Kasumi-1 (cell line): ENCODE data around the gene STON2.

Source experiments
- DNase-seq, 2 experiments: peaks; one replicate each; lab custom pipeline; 2025; lab: John Stamatoyannopoulos, UW

The STON2 gene

GRCh38 chr14:81332725-81333124 is 67.4 kb downstream of the STON2 start:
- no peak for DNase-seq

- no peak for DNase-seq
Observed at GRCh38 chr14:81331229-81332021, 68.7 kb downstream of the STON2 start.

GRCh38 chr14:81330619-81331122 is 69.5 kb downstream of the STON2 start:
- DNase-seq, result no peak

DNA sequence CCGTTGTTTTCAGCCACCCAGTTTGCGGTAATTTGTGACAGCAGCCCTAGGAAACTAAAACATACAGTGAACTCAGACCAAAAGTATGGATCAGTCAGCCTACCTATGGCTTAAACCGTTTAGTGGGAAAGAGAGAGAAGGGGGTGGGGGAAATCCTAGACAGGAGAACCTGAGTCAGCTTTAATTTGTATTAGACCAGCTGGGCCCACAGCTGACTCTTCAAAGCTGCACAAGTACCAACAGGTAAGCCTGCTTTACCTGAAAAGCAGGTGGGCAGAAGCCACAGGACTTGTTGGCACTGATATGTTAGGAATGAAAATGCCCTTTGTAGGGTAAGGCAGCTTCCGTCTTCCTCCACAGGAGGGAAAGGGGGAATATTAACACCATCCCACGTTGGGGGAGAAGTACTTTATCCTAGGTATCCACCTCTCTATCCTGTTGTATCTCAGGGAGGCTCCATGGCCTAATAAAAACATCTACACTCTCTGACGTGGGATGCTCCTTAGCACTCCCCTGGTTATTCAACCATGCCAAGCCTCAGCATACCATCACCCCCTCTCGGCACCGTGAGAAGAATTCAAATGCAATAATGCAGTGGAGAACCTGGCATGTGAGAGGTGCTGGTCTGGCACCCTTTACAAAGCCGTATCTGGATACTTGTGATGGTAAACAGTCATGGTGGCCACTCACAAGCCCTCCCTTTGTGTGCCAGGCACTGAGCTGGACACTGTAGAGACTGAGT is 70.3 kb downstream of the STON2 start:
- DNase-seq, result no peak

DNA sequence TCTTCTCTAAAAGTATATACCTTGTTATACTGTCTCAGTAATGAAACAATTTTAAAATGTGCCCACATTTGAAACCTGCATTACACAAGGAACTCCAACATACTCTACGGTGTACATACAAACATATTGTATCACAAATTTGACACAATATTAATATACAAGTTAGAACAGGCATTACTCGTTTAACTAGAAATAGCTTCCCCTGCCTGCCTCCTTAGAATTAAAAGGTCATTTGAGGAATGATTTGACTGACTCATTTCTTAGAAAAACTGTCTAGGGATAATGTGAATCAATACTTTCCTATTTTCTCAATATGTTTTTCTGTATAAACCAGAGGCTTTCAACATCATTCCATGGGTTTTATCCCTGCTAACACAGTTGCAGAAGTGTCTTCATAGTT is 73.7 kb downstream of the STON2 start:
- DNase-seq, result no peak

DNA sequence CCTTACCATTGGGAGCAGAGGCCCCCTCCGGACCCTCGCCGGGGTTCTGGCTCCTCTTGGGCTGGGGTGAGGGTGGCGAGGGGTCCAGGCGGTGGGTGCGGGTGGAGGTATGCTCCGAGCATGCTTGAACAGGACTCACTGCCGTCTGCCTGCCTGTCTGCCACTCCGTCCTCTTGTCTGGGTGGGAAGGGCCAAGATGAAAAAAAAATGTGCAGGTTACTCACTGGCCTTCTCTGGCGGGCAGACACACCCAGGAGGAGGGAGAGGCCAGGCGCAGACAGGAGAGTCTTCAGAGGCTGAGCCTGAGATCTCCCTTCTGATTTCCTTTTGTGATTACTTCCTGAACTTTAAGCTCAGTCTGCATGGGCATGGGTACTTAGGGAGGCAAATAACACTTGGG is 76.1 kb downstream of the STON2 start:
- no peak for DNase-seq

DNA sequence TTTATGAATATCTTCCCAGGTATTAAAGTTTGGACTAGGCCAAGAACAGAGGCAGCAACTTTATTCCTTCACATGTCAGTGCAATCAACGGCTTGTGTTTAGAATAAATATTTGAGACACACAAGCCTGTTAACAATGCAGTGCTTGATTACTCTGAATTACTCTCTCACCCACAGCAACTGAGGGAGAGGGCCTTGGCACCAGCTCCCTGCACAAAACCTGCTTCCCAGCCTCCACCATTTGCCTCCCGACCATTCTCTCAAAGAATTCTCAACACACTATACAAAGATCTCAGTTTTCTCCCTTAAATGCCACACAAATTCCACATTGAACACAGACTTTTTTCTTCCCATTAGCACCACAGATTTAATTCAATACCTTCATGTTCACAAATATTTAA is 77.0 kb downstream of the STON2 start:
- DNase-seq, result no peak

GRCh38 chr14:81319946-81320345 is 80.2 kb downstream of the STON2 start:
- no peak for DNase-seq

GRCh38 chr14:81319314-81319713 is 80.8 kb downstream of the STON2 start:
- DNase-seq, result no peak

DNA sequence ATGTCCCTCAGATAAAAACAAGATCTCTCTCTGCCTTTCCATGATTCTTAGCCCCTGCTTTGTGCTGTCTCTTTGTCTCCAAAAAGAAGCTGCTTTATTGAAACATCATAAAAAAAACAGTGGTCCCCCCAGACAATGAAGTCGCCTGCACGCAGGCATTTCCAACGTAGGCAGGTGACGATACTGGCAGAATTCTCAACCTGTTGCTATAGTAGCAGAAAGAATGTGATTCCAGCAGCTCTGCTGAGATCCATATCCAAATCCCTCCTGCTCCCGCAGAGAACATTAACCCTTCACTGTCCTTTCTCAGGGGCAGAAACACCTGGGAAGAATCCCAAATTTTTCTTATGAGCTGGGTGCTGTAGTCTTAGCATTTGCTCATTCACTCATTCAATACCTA is 84.8 kb downstream of the STON2 start:
- DNase-seq, result no peak

DNA sequence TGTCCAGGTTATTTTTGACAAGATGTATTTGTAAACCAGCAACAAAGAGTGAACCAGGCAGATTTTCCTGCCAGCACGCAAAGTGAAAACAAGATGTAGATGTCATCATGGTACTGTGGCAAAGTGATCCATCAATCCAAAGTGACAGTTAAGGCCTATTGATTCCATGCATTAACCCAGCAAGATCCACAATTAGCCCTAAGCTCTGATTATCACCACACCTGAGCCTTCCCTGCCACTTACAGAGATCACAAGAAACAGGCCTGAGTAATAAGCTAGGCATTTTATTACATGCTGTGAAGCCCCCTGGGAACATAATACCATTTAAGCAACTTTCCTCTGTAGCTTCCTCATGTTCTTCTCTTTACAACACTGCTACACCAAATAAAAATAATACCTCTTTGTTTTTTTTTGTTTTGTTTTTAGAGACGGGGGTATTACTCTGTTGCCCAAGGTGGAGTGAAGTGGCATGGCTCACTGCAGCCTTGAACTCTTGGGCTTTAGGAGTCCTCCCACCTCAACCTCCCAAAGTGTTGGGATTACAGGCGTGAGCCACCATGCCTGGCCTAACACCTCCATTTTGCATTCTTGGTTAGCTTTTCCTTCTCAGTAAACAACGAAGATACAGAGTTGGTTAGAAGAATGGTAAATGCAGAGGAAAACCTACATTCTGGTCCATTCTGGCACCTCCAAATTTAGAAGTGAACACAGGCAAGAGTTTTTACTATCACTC is 85.5 kb downstream of the STON2 start:
- DNase-seq, result no peak

- DNase-seq, result no peak
Observed at GRCh38 chr14:81313775-81314429, 86.2 kb downstream of the STON2 start.

GRCh38 chr14:81313200-81313599 is 86.9 kb downstream of the STON2 start:
- DNase-seq, result no peak

- no peak for DNase-seq
Observed at GRCh38 chr14:81312289-81312876, 87.7 kb downstream of the STON2 start.

DNA sequence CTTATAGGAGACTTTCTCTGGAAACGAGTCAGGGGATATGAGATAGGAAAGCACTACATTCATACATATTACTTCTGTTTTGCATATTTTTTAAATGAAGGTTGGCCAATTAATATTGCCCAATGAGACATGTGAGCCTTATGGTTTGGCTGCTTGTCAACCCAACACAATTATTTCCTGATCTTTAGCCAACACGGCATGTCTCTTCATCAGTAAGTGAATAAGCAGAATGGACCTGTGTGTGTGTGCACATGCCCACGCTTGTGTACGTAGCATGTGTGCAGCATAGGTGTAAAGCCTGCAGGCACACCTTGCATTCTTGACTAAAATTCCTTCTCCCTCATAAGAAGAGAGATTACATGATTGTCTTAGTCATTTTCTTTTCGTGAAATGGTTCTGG is 88.3 kb downstream of the STON2 start:
- no peak for DNase-seq

DNA sequence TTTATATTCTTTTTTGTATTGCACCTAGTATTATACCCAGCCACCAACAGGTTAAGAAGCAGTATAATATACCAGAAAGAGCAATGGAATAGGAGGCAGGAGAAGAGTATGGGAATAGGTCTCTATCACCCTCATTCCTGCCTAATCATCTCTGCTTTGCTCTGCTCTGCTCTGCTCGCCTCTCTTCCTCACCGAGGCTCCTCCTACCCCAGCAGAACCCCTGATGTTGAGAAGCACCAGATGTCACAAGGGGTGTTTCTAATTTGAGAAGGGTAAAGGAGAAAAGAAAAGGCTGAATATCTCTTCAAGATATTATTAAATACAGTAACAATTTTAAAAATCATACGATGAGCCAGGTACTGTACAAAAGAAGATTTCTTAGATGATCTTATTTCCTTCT is 89.0 kb downstream of the STON2 start:
- no peak for DNase-seq

- no peak for DNase-seq
Observed at GRCh38 chr14:81310606-81311005, 89.5 kb downstream of the STON2 start.

DNA sequence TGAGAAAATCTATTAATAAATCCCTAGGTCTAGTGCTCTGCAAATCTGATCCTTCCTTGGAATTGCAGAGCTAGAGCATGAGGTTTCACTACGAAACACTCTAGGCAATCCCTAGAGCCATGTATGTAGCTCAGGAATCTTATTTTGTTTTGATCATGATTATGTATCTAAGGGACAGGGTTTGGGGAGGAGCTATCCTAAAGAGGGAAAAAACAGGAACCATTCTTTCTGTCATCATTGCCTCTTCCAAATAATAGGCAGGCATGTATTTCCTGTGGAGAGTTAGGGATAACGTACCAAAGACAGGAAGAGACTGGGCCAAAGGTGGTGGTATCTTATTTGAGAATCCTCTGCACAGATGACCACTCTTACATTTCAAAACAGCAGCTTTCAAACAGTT is 90.6 kb downstream of the STON2 start:
- DNase-seq, result no peak

GRCh38 chr14:81305743-81306142 is 94.4 kb downstream of the STON2 start:
- DNase-seq, result no peak

DNA sequence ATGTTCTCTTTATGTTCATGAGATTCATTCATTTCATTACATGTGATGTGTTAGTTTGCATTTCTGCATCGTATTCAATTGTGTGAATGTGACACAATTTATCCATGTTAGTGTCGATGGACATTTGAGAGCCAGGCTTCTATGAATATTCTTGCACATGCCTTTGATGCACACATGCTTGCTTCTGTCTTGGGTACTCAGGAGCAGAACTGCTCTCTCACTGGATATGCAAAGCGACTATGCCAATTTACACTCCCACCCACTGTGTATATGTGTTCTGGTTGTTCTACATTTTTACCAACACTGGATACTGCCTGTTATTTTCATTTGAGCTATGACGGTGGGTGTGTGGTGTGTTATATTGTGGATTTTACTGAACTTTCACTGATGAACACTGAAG is 95.1 kb downstream of the STON2 start:
- no peak for DNase-seq

GRCh38 chr14:81303258-81303935 is 96.7 kb downstream of the STON2 start:
- DNase-seq, result no peak
